ENCODE data around the gene MSH5. TPM values are rescaled to one million over a fixed set of nuclear protein-coding genes. Genes with fewer than 3 reads are reported as not detected.
A peak's percentile ranks its signal among the peaks of the same experiment; 100 is the strongest.

MSH5 gene
- total RNA-seq, 8 experiments from 2014 or later = 3.8 to 65.3 (median 11.3) TPM

DNA sequence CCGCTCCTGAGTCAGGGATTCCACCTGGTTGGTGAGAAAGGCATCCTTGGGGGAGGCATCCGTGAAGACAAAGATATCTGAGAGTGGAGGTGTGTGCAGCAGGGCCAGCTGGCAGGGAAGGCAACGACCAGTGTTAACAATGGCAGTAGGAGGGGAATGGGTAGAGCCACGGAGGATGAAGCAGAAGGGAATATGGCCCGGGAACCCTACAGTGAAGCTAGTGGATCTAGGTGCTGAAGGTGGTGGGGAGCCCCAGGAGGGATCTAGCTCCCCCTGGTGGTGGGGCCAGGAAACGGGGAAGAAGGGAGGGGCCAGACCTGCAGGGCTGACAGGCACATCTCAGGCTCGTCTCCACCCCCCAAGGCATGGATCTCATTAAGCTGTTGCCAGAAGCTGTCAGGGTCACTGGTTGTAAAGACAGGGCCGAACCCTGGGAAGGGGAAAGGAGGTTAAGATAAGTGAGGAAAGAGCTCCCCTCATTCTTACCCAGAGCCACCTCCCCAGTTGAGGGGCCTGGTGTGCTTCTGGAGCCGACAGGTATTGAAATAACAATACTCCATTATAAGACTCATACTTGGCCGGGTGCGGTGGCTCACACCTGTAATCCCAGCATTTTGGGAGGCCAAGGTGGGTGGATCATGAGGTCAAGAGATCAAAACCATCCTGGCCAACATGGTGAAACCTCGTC, 30.0 kb downstream of the MSH5 start:
- no peak overlapping the region for H3K27ac ChIP-seq
- in situ Hi-C loops (cut with MboI; ENCODE audit: low pct_unique_long_range_greater_than_20kb in 2 of 9, low sequenced_read_pairs in 9 of 9, unreplicated experiment in 9 of 9) = no loop called here
- H3K4me1 ChIP-seq (replicated peaks in 1 of 2) = peaks cover 4 to 10% of the 10 kb centered on the region in 2 donors
- ATAC-seq (replicated peaks in 6 of 8) = peak in 3 of 8 experiments; percentile 48 to 64 (median 61)
- 57 to 100% (median 80%) methylated on average over 1 to 6 of the region's 12 CpGs; no CpG with 5 or more reads in 1 of the 10 experiments for WGBS, 10 experiments
- no peak overlapping the region for H3K4me3 ChIP-seq

DNA sequence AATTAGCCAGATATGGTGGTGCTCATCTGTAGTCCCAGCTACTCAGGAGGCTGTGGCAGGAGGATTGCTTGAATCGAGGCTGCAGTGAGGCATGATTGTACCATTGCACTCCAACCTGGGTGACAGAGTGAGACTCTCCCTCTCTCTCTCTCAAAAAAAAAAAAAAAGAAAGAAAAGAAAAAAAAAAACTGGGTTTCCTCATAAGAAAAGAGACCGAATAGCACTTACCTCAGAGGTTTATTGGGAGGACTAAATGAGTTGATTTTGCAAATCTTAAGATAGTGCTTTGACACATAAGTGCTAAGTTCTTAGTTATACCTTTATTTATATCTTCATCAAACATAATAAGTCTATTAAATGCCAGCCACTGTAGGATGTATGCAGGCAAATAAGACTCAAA, 31.1 kb downstream of the MSH5 start:
- in situ Hi-C loops (cut with MboI; ENCODE audit: low pct_unique_long_range_greater_than_20kb in 2 of 9, low sequenced_read_pairs in 9 of 9, unreplicated experiment in 9 of 9) = no loop called here
- no peak for ATAC-seq (replicated peaks in 6 of 8)
- 57 to 100% (median 83%) methylated on average over 1 to 2 of the region's 2 CpGs; no CpG with 5 or more reads in 2 of the 10 experiments for WGBS, 10 experiments
- Histone ChIP-seq H3K27ac (no peak overlapping the region), H3K4me1 (replicated peaks in 1 of 2) (peaks cover 4 to 9% of the 10 kb centered on the region in 2 donors), H3K4me3 (no peak overlapping the region)

DNA sequence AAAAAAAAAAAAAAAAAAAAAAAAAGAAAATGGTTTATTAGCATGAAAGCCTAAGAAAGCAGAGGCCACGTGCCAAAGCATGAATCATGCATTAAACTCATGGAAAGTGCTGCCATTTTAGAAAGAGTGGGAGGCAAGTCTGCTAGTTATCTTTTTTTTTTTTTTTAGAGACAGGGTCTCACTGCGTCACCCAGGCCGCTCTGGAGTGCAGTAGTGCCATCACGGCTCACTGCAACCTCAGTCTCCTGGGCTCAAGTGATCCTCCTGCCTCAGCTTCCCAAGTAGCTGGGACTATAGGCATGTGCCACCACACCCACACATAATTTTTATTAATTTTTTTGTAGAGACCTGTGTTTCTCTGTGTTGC, 32.2 kb downstream of the MSH5 start:
- no peak overlapping the region for H3K27ac ChIP-seq
- no peak overlapping the region for H3K4me3 ChIP-seq
- ATAC-seq (replicated peaks in 6 of 8) = no peak
- WGBS, 10 experiments = 33 to 90% (median 65%) methylated on average over 1 to 4 of the region's 4 CpGs; no CpG with 5 or more reads in 4 of the 10 experiments
- in situ Hi-C loops (cut with MboI; ENCODE audit: low pct_unique_long_range_greater_than_20kb in 2 of 9, low sequenced_read_pairs in 9 of 9, unreplicated experiment in 9 of 9) = no loop called here
- peaks cover 5 to 7% of the 10 kb centered on the region in 2 donors for H3K4me1 ChIP-seq (replicated peaks in 1 of 2)

DNA sequence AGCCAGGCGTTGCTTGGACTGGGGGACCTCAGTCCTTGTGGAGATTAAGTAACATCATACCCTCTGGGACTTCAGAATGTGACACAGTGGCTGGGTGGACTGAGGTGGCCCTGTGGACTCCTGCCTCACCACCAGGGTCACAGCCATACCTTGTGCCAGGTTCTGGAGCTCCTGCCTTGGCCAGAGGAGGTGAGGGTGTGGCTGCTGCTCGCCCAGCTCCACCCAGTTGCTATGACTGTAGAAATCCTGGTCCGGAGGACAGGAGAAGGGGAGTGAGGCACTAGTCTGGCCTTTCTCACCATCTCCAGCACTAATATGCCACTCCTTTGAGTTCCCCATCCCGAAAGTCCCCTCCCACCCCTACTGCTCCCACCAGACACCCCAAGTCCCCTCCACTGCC, 35.4 kb downstream of the MSH5 start:
- ATAC-seq (replicated peaks in 6 of 8) = peak in 3 of 8 experiments; percentile 5 to 23 (median 12)
- no peak overlapping the region for H3K4me3 ChIP-seq
- in situ Hi-C loops (cut with MboI; ENCODE audit: low pct_unique_long_range_greater_than_20kb in 2 of 9, low sequenced_read_pairs in 9 of 9, unreplicated experiment in 9 of 9) = no loop called here
- WGBS, 10 experiments = 20 to 33% (median 20%) methylated on average over 1 to 3 of the region's 4 CpGs; no CpG with 5 or more reads in 7 of the 10 experiments
- peaks cover 13 to 17% of the 10 kb centered on the region in 2 donors for H3K4me1 ChIP-seq (replicated peaks in 1 of 2)
- H3K27ac ChIP-seq = no peak overlapping the region

DNA sequence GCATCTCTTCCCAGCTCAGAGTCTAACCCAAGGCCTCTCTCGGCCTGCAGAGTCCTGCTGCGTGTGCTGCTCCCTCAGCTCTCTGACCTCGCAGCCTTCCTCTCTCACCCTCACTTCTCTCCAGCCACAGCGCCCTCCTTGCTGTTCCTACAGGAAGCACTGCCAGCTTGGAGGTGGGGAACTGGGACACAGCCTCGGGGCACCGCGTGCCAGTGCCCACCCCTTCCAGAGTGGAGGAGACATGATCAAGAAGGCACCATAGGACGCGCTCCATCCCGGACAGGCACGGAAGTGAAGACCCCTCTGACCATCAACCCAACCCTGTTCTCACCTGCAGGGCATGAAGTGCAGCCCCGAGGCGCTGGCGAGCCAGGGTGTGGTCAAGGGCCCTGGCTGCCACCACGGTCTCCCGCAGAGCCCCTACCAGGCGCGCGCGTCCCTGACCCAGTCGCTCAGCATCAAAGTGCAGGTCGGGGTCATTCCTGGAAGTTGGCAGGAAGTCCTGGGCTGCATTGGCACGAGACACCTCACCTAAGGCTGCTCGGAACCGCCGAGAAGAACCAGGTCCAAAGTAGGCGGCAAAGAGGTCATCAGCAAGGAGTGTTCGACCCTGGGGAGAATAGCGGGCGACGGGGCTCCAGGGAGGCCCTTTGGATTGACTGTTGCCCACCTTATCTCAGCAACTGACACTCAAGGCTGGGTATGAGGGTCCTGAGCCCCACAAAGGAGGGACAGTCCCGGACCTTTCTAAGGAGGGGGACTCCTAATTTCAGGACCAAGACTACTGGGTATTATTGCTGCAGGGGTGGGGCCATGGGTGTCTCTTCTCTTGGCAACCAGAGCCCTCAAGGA, 36.1 kb downstream of the MSH5 start:
- Histone ChIP-seq H3K4me3 (no peak overlapping the region), H3K27ac (peak overlapping the region in 1 of 2 donors; percentile 25), H3K4me1 (replicated peaks in 1 of 2) (peaks cover 13 to 17% of the 10 kb centered on the region in 2 donors)
- WGBS, 10 experiments = 20 to 100% (median 90%) methylated on average over 1 to 9 of the region's 32 CpGs; no CpG with 5 or more reads in 5 of the 10 experiments
- ATAC-seq (replicated peaks in 6 of 8) = peak in 1 of 8 experiments; percentile 2
- in situ Hi-C loops (cut with MboI; ENCODE audit: low pct_unique_long_range_greater_than_20kb in 2 of 9, low sequenced_read_pairs in 9 of 9, unreplicated experiment in 9 of 9) = no loop called here

DNA sequence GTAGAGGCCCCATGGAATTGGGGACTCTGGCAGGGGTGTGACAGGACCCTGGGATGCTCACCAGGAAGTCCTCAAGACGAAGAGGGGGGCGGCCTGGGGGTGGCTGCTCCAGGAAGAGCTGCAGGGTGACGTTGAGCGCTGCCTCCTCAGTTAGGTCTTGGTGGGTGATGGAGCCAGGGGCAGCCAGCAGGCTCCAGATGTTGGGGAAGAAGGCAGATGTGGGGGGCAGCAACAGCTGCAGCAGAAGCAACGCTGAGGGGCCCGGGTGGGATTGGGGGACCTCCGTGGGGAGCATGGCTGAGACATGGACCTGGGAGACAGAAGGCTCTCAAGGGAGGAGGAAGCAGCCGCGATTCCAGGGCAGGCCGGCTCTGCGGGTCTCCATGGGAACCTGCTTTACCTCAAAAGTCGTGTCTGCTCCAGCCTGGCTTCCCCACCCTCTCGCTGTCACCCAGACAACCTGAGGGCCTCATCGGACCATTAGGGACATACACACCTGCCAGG, 36.7 kb downstream of the MSH5 start:
- Histone ChIP-seq H3K4me3 (no peak overlapping the region), H3K27ac (peak overlapping the region; percentile 25 to 51), H3K4me1 (replicated peaks in 1 of 2) (peaks cover 13 to 17% of the 10 kb centered on the region in 2 donors)
- in situ Hi-C loops (cut with MboI; ENCODE audit: low pct_unique_long_range_greater_than_20kb in 2 of 9, low sequenced_read_pairs in 9 of 9, unreplicated experiment in 9 of 9) = no loop called here
- ATAC-seq (replicated peaks in 6 of 8) = peak; percentile 10 to 70 (median 65)
- 94 to 100% methylated on average over 2 to 3 of the region's 14 CpGs; no CpG with 5 or more reads in 8 of the 10 experiments for WGBS, 10 experiments

DNA sequence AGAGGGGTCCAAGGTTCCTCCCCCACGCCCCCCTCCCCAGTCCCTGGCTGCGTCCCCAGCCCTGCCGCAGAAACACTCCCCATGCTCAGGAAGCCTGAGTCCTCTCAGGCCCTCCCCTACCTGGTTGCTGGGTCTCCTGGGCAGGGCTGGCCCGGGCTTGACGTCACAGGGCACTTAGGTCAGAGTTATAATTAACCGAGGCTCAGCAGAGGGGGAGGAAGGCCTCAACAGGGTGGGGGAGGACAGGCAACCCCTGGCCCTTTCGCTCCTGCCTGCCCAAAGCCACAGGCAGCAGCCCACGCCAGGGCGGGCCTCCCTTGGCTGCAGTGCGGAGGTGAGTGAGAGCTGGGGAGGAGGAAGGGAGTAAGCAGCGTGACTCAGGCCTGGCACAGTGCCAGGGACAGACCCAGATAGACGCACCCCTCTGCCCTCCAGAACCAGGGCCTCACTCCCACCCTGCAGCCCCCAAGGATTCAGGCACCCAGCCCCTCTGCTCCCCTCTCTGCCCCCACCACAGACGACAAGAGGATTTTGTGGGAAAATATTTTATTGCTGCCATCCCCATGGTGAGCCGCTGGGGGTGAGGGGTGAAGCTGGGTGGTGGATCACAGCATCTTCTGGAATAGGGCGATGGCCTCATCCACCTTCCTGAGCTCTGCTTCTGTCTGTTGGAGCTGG, 37.3 kb downstream of the MSH5 start, which contains the start of gene VWA7:
Gene VWA7 (minus strand): TSS at position 340 of the 678 bp plus-strand sequence. CDS start 549 bp downstream, outside the sequence.
- 0% methylated on average over 2 of the region's 15 CpGs; no CpG with 5 or more reads in 9 of the 10 experiments for WGBS, 10 experiments
- ATAC-seq (replicated peaks in 6 of 8) = peak; percentile 76 to 92 (median 86)
- in situ Hi-C loops (cut with MboI; ENCODE audit: low pct_unique_long_range_greater_than_20kb in 2 of 9, low sequenced_read_pairs in 9 of 9, unreplicated experiment in 9 of 9) = no loop called here
- H3K4me3 ChIP-seq = no peak within 1 kb of the TSS
- H3K4me1 ChIP-seq (replicated peaks in 1 of 2) = peaks cover 13 to 17% of the 10 kb centered on the region in 2 donors
- peak within 1 kb of the TSS; percentile 25 to 51 for H3K27ac ChIP-seq

DNA sequence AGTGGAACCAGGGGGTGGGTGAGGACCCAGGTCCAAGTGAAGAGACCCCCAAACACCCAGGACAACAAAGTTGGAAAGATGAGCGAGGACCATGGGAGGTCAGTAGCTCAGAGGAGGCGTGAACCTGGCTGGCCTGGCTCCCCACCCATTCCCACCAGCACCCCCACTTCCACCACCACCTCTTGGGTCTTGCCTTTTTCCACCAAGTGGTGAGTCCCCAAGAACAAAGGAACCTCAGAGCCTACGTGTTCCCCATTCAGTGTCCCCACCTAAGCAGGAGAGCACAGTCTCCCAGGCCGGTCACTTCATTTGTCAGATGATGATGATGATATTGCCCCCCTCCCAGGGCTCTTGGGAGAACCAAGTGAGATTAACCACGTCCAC, 37.9 kb downstream of the MSH5 start:
- H3K4me1 ChIP-seq (replicated peaks in 1 of 2) = peaks cover 13 to 17% of the 10 kb centered on the region in 2 donors
- H3K4me3 ChIP-seq = no peak overlapping the region
- no peak overlapping the region for H3K27ac ChIP-seq
- in situ Hi-C loops (cut with MboI; ENCODE audit: low pct_unique_long_range_greater_than_20kb in 2 of 9, low sequenced_read_pairs in 9 of 9, unreplicated experiment in 9 of 9) = no loop called here
- 90 to 100% (median 100%) methylated on average over 1 to 3 of the region's 5 CpGs; no CpG with 5 or more reads in 7 of the 10 experiments for WGBS, 10 experiments
- no peak for ATAC-seq (replicated peaks in 6 of 8)

DNA sequence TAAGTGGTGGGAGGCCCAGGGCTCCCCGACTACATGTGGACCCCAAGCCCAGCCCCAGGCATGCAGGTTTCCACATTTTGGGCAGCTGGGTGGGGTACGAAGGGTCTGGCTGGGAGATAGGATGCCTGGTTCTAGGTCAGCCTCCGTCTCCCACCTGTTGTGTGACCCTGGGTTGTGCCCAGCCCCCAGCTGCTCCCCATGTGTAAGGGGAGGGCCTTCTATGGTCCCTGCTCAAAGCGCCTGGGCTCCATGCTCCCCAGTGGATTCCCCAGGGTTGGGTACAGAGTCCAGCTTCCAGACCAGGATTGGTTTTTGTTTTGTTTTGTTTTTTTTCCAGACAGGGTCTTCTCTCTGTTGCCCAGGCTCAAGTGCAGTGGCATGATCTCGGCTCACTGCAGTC, 38.4 kb downstream of the MSH5 start:
- ATAC-seq (replicated peaks in 6 of 8) = no peak
- no peak overlapping the region for H3K4me3 ChIP-seq
- WGBS, 10 experiments = 83 to 100% (median 100%) methylated on average over 1 of the region's 5 CpGs; no CpG with 5 or more reads in 5 of the 10 experiments
- H3K4me1 ChIP-seq (replicated peaks in 1 of 2) = peaks cover 13 to 17% of the 10 kb centered on the region in 2 donors
- H3K27ac ChIP-seq = no peak overlapping the region
- in situ Hi-C loops (cut with MboI; ENCODE audit: low pct_unique_long_range_greater_than_20kb in 2 of 9, low sequenced_read_pairs in 9 of 9, unreplicated experiment in 9 of 9) = no loop called here

DNA sequence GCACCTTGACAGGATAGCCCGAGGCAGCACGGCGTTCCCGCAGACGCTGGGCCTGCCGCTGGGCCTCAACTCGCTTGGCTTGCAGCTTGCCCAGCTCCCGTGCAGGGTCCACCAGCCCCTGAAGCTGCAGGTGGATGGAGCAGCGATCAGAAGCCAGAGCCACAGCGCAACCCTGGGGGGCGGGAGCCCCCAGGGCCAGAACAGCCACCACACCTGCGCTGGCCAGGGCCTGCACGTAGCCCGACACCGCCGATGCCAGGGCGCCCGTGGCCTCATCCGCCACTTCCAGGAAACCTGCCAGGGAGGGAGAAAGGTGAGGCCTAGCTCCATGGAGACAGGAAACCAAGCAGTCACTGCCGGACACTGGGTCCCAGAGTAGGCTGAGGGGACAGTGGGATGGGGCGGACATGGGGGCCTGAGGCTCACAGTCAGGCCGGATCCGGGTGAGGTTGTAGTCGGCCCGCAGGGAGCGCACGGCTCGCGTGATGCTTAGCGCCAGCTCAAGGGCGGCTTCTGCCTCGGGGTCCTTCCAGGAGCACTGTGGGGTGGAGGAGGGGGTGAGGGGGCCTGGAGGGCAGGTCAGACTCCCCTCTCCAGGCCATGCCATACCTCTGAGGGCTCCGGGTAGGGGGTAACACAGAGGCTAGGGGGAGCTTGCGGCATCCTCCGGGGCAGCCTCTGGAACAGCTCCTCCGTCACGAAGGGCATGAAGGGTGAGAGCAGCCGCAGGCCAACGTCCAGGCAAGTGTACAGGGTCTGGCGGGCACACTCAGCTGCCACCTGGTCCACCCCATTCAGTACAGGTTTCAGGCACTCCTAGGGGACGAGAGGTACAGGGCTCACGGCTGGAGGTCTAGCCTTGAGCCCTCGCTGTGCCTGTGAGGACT, 39.4 kb downstream of the MSH5 start:
- ATAC-seq (replicated peaks in 6 of 8) = no peak
- in situ Hi-C loops (cut with MboI; ENCODE audit: low pct_unique_long_range_greater_than_20kb in 2 of 9, low sequenced_read_pairs in 9 of 9, unreplicated experiment in 9 of 9) = no loop called here

DNA sequence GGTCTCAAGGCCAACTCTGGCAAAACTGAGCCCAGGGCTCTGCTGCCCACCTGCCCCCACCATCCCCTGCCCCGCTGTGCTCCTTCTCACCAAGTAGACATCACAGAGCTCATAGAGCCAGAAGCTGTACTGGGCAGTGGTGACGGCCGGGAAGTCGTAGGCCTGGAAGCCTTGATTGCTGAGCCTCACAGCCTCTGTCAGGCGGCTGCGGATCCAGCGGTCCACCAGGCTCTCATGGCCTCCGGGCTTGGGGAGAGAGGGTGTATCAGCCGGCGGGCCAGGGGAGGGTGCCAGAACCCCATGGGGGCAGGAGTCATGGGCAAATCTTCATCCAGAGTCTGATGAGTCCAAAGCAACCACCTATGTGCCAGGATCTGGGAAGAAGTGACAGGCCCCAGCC, 40.1 kb downstream of the MSH5 start:
- no peak for ATAC-seq (replicated peaks in 6 of 8)
- 90 to 100% (median 94%) methylated on average over 2 to 8 of the region's 10 CpGs; no CpG with 5 or more reads in 6 of the 10 experiments for WGBS, 10 experiments
- Histone ChIP-seq H3K4me1 (replicated peaks in 1 of 2) (peaks cover 13 to 17% of the 10 kb centered on the region in 2 donors), H3K4me3 (no peak overlapping the region), H3K27ac (no peak overlapping the region)
- in situ Hi-C loops (cut with MboI; ENCODE audit: low pct_unique_long_range_greater_than_20kb in 2 of 9, low sequenced_read_pairs in 9 of 9, unreplicated experiment in 9 of 9) = no loop called here

More for the DNA sequence above, 39.4 kb downstream of the MSH5 start:
- Histone ChIP-seq H3K4me3 (no peak overlapping the region), H3K4me1 (replicated peaks in 1 of 2) (peaks cover 13 to 17% of the 10 kb centered on the region in 2 donors), H3K27ac (no peak overlapping the region)
- WGBS, 10 experiments = 93 to 100% (median 94%) methylated on average over 1 to 8 of the region's 43 CpGs; no CpG with 5 or more reads in 7 of the 10 experiments
